NCI-H128 (cell line): ENCODE results near the gene ARHGAP8.
"Not testable (repeated sequence)": the region's sequence is repeated elsewhere in the genome, so short reads cannot be mapped to it uniquely, and the experiment has no call there.

ENCODE experiments used
- DNase-seq: peaks from one replicate; lab custom pipeline; 2025; ENCODE audit not compliant: unreplicated experiment; lab: John Stamatoyannopoulos, UW

The ARHGAP8 gene

DNA sequence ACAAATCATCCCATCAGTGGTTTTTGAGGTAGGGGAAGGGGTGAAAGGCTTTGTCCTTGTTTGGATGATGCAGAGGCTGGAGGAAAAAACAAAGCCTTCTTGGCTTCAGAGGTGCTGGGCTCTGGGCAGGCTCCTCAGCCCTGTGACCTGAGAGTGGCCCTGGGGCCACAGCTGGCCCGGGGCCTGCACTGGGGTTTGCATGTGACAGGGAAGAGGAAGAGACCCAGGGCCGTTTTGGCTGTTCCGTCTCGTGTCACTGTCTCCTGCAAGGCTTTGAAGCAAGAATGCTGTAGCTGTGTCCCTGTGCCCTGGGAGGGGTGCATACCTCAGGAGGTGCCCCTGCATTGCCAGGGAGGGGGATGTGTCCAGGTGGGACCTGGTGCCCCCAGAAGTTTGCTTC, 12.6 kb downstream of the ARHGAP8 start:
- no peak for DNase-seq

DNA sequence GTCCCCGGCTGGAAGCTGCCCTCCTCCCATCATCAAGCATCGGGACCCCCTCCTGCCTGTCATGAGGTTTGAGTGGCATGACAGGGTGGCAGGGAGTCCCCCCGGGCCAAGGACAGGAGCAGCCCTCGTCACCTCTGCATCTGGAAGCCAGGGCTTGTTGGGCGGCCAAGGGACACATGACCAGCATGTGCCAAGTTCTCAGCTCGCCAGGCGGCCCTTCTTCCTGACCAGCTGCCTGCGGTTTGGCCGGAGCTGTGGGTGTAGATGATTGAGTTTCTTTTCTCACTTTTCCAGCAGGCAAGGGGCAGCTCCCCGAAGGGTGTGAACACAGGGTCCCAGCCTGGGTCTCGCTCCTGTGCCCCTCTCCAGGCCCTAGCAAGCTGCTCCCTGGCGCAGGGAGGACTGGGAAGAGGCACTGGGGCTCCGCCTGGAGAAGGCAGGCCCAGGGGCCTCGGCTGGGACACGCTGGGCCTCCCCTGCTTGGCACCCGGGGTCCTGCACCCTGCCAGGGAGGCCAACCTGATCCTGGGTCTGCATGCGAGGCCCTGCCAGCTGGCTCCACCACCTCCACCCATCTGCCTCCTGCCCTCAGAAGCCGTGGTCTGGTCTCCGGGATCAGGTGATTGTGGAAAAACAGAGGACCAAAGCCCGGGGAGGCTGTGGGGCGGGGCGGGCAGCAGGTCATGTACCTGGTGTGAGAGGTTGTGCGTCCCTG, 13.4 kb downstream of the ARHGAP8 start:
- no peak for DNase-seq

DNA sequence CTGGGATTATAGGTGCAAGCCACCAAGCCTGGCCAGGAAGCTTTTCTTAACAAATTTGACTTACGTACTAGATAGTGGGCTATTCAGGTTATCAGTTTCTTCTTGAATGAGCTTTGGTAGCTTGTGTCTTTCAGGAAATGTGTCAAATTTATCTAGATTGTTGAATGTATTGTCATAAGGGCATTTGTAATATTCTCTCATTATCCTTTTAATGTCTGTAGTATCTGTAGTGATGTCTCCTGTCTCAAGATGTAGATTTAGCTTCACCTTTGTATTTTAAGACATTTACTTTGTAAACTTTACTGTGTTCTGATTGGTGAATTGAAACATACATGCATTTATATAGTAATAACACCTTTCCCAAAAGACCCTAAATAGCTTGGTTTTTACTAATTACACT, 20.7 kb downstream of the ARHGAP8 start:
- DNase-seq: no peak

DNA sequence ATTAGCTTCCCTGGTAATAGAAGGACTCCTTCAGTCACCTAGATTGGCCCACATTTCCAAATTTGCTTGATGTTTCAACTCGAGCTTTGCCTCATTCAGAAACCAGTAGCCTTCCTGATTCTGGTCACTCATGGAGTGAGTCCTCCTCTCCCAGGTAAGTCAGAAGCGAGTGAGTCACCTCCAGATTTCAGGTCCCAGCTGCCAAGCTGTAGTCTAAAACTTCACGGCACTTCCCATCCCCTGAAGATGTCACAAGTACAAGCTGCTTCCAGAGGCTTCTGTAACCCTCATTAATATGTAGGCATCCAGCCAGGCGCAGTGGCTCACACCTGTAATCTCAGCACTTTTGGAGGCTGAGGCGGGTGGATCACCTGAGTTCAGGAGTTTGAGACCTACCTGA, 23.5 kb downstream of the ARHGAP8 start:
- no peak for DNase-seq

DNA sequence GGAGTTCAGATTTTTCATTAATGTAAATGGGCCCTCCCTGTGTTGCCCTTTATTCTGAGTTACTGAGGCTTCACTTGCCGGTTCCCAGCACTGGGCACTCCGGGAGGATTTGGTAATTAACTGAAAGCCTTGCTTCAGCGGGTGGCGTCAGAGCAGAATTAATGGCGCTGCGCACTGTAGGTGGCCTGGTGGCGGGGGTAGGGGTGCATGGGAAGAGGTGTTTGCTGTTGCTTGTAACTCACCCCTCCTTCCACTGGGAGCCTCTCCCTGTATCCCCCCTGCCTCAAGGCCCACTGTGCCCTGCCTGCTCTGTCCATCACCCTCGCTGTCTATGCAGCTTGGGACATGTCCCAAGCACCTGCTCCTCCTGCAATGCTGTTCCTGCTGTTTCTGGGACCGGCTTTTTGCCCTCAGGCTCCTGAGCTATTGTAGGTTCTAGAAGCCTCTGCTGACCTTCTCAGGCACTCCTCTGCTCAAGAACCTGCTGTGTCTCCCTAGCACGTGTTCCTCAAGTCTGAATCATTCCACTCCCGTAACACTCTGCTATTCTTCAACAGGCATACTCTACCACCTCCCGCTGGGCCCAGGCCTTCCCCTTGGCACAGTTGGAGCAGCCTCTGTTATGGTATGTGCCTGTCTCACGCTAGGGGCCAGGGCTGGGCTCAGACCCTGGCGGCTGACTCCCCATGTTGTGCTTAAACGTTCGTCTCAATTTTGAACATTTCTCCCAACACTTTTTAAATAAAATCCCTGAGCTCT, 24.4 kb downstream of the ARHGAP8 start:
- no peak for DNase-seq

DNA sequence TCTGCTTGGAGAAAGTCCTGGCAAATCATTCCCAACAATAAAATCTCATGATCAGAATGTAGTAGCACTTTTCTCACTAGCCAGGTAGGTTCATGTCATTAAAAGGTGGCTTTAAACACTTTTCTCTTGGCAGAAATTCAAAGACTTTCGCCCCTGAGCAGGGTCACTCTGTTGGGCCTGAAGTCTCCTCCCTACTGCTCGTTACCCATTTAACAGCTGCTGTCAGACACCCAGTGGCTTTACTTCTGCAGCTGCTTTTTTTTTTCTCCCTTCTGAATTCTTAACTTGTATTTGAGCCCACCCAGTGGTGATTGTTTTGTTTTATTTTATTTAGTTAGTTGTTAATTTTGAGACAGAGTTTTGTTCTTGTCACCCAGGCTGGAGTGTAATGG, 25.0 kb downstream of the ARHGAP8 start:
- DNase-seq: no peak

DNA sequence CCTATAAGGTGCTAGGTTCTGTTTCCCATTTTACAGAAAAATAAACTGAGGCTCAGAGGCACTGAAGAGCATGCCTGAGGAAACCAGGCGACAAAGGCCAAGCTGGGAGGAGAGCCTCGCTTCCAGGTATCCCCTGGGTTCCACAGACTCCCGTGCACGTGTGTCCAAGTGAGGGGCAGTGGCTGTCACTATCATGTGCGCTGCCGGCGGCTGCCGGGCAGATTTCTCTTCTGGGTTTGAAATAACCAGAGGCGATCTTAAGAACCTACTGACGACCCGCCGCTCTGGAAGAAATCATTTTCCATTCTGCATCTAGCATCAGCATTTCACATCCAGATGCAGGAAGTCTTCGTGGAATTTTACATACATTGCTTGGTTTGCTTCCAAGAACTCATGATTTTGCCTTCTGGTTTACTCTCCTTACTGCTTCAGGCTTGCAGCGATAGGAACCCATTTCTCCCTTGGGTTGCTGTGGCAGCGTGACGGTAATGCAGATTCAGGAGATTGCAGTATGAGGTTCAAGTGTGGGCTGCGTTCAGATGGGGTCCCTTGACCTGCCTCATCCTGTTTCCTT, 28.6 kb downstream of the ARHGAP8 start:
- no peak for DNase-seq

DNA sequence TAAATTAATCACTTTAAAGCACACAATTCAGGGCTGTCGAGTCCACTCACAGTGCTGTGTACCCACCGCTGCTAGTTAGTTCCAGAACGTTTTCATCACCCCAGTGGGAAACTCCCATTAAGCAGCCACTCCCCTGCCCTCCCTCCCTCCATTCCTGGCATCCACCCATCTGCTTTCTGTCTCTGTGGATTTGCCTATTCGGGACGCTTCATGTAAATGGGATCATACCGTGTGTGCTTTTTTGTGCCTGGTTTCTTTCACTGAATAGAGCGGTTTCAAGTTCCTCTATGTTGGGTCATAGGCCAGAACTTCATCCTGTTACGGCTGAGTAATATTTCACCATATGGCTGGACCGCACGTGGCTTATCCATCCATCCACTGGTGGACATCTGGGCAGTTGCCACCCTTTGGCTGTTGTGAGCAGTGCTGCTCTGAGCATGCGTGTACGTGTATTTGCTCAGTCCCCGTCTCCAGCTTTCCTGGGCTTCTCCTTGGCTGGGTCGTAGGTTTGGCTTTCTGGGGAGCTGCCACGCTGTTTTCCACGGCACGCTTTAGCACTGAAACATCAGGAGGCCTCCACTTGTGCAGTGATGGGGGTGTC, 30.1 kb downstream of the ARHGAP8 start:
- no peak for DNase-seq

DNA sequence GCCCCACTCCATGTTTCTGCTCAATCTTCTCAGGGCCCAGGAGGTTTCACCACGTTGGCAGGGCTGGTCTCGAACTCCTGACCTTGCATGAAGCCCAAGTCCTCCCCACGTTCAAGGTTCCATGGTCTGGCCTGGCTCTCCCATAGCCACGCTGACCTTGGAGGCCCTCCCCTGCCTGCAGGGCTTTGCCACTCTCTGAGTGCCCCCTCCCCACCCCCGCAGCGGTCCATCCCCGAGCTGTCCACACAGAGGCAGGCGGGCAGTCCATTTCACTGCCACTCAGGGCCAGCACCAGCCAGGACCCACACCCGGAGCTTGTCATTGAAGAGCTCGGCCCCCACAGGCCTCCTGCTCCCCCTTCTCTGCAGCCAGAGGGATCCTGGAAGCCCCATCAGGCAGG, 30.7 kb downstream of the ARHGAP8 start:
- DNase-seq: no peak

DNA sequence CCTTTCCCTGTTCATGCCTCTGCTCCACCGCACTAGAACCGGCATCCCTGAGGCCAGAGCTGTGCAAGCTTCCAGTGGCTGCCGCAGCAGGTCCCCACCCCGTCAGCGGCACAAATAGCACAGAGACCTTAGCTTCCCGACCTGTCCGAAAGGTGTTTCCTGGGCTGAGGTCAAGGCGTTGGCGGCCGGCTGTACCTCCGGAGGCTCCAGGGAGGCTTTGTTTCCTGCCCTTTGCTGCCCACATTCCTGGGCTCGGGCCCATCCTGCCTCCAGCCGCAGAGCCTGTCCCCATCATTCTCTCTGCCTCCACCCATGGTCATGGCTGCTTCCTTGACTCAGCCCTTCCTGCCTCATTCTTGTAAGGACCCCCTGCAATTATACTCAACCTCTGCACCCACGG, 31.2 kb downstream of the ARHGAP8 start:
- DNase-seq: no peak

DNA sequence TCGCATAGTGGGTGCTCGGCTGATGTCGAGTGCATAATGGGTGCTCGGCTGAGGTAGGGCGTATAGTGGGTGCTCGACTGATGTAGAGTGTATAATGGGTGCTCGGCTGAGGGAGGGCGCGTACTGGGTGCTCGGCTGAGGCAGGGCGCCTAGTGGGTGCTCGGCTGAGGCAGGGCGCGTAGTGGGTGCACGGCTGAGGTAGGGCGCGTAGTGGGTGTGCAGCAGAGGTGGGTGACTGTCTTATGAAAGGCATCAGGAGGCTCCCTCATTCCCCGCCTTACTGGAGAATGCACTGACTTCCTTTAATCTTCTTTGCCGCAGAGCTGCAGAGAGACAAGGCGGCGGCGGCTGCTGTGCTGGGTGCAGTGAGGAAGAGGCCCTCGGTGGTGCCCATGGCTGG, 33.8 kb downstream of the ARHGAP8 start:
- DNase-seq: no peak

DNA sequence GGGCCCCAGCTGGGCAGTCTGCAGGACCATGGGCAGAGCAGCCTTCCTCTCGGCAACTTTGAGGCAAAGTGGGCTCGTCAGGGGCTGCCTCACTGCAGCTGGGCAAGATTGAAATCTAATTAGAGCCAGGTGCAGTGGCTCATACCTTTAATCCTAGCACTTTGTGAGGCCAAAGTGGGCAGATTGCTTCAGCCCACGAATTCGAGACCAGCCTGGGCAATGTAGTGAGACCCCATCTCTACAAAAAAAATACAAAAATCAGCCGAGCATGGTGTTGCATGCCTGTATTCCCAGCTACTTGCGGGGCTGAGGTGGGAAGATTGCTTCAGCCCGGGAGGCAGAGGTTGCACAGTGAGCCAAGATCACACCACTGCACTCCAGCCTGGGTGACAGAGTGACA, 34.2 kb downstream of the ARHGAP8 start:
- DNase-seq: no peak

DNA sequence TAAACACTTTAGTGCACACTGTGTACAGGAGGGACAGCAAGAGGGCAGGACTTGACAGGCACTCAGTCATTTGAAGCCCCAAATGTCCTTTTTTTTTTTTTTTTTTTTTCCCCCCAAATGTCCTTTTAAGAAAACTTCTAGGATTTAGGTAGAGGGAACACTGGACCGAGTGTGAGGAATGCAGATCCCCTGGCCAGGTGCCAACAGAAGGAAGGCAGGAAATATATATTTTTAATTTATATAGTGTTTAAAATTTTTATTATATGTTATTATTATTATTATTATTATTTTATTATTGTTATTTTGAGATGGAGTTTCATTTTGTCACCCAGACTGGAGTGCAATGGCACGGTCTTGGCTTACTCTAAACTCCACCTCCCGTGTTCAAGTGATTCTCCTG, 35.5 kb downstream of the ARHGAP8 start:
- no peak for DNase-seq

DNA sequence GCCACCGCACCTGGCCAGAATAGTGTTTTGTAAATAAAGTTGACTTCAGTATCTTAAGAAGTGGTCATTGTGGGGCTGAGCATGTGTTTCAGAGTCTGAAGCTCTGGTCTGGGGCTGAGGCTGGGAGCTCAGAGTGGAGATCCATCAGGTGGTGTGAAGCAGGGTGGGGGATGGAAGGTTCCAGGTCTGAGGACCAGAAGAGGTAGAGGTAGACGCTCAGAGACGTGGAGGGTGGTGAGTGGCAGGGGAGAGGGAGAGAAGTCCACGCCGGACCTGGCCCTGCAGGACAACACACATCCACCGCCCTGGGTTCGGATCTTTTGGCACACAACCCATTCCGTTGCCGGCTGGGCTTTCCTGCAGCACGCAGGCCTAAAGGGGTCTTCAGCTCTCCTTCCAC, 40.7 kb downstream of the ARHGAP8 start:
- DNase-seq: no peak

DNA sequence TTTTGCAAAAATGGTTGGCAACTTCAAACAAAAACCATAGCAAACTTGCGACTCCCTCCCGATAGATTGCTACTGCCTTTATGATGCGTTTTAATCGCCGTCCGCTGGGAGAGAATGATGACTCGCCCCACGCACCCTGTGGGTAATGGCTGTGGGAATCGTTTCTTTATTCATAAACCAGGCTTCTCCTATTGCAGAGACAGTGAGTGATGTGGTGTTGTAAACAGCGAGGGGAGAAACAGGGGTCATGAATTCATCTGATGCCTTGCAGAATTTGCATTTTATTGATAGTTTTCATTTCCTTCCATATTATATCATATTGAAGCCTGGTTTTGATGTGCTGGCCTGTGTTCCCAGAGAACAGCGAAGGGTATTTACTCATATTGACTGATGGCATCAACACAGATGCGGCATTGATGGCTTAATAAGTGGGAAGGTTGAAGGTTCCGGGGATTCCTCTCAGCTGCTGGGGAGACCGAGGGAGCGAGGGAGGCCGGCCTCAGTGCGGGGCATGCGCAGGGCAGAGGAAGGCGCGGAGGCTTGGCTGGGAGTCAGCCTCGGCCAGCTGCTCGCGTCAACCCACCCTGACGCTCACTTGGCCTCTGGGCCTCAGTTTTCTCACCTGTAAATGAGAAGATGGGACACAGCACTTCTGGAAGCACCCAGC, 41.3 kb downstream of the ARHGAP8 start:
- DNase-seq: no peak

DNA sequence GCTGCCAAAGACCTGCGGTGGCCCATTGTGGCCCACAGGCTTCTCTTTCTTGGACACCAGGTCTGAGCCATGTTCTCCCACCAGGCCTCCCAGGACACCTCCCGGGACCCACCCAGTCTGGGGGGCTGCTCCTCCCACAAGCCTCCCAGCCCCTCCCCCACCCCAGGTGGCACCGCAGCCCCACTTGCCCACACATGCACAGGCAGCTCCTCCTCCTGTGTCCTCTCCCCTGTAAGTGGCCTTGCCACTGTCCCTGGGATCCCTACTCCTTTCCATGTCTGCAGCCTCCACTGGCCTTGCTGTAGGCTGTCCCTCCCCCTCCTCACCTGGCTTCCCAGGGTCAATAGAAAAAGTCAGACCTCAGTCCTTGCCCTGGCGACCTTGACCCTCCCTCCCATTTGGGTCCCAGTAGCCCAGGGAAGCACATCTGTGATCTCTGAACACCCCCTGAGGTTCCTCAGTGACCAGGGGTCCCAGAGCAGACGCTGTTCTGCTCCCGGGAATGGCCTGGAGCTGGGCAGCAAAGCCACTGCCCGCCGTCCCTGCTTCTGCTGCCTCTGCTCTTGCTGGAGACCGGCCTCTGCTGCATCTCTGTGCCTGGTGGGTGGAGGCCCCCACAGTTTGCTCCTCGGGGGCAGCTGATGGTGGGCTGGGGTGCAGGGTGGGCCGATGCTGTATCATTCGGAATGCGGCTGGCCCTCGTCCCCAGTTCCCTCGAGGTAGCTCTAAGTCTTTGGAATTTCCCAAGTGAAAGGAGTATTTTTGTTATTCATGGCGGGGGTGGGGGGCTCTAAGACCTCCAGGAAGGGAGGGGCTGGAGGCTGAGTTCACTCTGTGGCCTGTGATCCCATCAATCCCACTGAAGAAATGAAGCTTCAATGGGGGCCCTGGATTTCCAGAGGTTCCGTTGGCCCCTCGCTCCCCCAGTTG, 43.6 kb downstream of the ARHGAP8 start:
- DNase-seq: no peak

DNA sequence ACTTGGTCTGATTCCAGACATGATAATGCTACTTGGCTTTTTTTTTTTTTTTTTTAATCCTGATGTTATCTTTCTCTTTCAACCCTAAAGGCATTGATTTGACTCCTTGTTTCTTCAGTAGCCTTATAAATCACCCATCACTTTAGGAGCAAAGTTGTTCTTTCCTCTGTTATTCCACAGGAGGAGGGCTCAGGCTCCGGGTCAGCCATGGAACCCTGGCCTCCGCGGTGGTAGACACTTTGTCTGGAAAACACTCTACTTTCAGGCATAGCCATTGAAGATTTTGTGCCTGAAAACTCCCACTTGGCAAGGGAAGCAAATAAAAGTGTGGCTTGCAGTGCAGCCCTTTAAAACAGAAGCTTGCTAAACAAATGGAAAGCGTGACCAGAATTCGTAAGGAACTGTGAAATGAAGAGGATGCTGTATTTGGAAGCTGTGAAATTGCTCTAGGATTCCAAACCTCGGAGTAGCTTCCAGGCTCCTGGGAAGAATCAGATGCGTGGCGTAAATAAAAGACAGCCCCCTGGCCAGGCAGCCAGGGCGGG, 44.9 kb downstream of the ARHGAP8 start:
- DNase-seq: no peak

DNA sequence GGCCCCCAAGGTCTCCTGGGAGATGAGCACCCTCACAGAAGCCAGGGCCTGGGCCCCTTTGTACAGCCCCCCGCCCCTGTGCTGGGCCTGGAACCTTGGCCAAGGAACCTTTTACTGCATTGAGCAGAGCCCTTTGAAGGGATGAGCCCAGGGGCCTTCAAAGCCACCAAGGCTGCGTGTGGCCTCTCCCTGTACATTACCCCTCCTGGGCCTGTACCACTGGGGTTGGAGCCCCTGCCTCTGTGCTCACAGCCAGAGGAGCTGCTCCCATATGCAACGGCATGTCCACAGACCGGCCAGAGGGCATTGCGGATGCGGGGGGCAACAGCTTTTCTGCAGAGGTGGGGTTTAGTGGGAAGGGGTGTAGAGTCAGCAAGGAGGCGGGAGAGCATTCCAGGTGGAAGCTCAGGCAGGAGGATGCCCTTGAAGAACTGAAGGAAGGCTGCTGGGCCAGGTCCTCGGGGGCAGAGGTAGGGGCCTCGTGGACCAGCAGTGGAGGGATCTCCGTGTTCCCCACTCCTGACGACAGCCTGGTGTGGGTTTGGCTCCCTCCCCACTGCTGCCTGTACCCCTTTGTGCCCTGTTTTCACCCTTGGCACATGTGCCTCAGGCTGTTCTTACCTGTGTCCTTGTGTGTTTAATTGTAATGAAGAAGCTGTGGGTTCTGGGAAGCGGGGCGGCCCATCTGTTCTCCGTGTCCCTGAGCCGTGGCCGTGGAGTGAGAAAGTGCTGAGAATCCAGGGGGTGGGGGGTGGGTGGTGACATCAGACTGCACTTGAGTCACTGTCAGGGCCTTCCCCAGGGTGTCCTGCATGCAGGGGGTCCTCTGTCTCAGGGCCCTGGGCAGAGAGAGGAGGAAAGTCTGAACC, 46.9 kb downstream of the ARHGAP8 start:
- DNase-seq: no peak

DNA sequence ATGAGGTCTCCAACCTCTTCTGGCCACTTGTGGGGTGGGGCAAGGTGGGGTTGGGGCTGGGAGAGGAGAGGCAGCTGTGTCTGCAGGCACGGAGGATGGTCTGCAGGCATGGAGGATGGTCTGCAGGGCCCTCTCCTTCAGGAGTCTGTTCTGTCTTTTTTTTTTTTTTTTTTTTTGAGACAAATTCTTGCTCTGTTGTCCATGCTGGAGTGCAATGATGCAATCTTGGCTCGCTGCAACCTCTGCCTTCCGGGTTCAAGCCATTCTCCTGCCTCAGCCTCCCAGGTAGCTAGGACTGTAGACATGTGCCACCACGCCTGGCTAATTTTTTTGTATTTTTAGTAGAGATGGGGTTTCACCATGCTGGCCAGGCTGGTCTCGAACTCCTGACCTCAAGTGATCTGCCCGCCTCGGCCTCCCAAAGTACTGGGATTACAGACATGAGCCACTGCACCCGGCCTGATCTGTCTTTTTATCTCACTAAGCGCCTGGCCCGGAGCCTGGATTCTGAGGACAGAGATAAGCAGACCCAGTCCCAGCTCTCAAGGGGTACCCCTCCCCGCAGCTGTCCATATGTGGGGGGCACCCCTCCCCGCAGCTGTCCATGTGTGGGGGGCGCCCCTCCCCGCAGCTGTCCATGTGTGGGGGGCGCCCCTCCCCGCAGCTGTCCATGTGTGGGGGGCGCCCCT, 47.7 kb downstream of the ARHGAP8 start:
- not testable (repeated sequence) for DNase-seq
